Stimulated activated CD8-positive, alpha-beta memory T cell treated with anti-CD3 and anti-CD28 coated beads, Interleukin-7, amount 100 ng/mL, for 24 hours (primary cell): ENCODE results near the gene F10.

Experiments
- DNase-seq: peaks from one replicate; pipeline ENCODE4 v3.0.0-alpha.2; 2020; ENCODE audit warnings: low read depth

F10 gene

DNA sequence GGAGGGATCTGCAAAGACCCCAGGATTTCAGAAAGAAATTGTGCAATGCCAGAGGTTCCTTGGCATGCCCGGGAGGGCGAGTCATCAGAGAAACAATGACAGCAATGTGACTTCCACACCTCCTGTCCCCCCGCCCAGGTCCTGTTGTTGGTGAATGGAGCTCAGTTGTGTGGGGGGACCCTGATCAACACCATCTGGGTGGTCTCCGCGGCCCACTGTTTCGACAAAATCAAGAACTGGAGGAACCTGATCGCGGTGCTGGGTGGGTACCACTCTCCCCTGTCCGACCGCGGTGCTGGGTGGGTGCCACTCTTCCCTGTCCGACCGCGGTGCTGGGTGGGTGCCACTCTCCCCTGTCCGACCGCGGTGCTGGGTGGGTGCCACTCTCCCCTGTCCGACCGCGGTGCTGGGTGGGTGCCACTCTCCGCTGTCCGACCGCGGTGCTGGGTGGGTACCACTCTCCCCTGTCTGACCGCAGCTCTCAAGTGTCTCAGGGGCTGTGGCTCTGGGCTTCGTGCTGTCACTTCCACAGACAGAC, 5.2 kb upstream of the F10 start:
- DNase-seq, result no peak

DNA sequence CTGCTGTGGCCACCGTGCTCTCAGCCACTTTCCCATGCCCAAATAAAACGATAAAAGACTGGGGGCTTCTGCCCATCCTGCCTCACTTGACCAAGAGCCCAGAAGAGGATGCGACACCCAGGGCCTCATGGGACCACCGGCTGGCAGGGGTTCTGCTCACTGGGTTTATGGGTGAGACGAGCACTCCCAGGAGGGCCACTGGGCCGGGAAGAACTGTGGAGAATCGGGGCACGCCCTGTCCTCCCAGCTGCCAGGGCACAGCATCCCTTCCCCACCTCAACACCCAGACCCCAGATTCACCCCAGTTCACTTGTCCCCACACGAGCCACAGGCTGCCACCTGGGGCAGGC, 4.7 kb upstream of the F10 start:
- DNase-seq, result no peak

DNA sequence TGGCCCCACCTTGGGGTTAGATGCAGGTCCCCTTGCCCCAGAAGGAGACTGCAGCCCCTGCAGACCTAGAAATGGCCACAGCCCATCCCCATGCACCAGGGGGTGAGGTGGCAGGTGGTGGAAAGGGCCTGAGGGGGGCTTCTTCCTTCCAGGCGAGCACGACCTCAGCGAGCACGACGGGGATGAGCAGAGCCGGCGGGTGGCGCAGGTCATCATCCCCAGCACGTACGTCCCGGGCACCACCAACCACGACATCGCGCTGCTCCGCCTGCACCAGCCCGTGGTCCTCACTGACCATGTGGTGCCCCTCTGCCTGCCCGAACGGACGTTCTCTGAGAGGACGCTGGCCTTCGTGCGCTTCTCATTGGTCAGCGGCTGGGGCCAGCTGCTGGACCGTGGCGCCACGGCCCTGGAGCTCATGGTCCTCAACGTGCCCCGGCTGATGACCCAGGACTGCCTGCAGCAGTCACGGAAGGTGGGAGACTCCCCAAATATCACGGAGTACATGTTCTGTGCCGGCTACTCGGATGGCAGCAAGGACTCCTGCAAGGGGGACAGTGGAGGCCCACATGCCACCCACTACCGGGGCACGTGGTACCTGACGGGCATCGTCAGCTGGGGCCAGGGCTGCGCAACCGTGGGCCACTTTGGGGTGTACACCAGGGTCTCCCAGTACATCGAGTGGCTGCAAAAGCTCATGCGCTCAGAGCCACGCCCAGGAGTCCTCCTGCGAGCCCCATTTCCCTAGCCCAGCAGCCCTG, 4.2 kb upstream of the F10 start:
- DNase-seq, result no peak

DNA sequence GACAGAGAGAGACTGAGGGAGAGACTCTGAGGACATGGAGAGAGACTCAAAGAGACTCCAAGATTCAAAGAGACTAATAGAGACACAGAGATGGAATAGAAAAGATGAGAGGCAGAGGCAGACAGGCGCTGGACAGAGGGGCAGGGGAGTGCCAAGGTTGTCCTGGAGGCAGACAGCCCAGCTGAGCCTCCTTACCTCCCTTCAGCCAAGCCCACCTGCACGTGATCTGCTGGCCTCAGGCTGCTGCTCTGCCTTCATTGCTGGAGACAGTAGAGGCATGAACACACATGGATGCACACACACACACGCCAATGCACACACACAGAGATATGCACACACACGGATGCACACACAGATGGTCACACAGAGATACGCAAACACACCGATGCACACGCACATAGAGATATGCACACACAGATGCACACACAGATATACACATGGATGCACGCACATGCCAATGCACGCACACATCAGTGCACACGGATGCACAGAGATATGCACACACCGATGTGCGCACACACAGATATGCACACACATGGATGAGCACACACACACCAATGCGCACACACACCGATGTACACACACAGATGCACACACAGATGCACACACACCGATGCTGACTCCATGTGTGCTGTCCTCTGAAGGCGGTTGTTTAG, 3.3 kb upstream of the F10 start:
- DNase-seq, result no peak

DNA sequence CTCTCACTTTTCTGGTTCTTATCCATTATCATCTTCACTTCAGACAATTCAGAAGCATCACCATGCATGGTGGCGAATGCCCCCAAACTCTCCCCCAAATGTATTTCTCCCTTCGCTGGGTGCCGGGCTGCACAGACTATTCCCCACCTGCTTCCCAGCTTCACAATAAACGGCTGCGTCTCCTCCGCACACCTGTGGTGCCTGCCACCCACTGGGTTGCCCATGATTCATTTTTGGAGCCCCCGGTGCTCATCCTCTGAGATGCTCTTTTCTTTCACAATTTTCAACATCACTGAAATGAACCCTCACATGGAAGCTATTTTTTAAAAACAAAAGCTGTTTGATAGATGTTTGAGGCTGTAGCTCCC, 2.8 kb upstream of the F10 start:
- no peak for DNase-seq

DNA sequence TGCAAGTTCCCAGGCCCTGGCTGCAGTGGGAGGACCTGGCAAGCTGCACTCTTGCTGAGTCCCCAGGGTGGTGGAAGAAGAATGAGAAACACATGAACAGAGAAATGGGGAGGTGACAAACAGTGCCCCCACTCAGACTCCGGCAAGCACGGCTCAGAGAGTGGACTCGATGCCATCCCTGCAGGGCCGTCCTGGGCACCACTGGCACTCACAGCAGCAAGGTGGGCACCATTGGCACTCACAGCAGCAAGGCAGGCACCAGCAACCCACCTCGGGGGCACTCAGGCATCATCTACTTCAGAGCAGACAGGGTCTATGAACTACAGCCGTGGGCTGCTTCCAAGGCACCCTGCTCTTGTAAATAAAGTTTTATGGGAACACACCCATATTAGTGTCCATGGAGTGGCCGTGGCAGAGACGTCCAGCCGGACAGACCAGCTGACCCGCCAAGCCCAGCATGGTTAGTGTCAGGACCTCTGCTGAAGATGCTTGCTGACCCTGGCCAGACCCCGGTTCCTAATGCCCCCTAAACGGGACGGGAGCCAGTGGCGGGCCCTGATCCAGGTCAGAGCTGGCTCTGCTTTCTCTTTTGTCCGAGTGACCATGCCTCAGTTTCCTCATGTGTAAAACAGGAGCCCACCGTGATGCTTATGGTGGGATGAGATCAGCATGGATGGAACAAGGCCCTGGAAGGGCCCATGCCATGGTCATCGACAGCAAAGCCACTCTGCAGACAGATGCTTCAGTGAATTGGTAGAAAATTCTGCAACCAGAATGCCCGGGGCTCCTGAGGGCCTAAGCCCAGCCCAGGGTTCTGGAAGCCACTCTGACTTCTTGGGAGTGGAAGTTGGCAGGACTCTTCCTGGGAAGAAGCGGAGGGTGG, 2.1 kb upstream of the F10 start:
- no peak for DNase-seq

DNA sequence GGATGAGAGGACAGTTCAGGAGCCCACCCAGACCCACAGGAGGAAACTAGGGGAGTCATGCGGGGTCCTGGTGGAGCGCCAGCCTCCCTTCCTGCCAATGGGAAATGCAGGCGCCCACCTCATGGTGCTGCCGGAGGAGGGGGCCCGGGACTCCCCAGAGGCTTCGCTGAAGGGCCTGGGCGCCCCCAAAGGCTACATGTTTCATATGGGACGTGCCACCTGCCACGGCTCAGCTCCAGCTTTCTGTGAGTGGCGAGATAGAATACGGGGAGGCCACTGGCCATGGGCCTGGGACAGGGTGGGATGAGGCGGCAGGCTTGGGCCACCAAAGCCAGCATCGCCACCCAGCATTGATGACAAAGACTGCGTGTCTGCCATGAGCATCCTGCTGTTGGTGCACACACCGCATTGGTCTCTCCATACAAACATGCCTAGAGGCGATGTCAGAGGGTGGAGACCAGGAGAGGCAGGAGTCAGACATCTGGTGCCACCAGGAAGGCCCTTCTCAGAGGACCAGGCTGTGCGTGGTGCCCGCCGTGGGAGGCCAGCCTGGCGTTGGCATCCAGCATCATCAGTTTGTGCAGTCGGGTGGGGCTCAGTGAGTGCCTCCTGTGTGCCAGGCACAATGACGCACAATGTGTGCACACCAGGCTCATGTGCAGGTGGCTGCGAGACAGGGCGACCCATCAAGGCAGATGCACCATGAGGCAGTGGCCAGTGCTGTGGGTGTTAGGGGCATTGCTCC, 1.2 kb upstream of the F10 start:
- no peak for DNase-seq

DNA sequence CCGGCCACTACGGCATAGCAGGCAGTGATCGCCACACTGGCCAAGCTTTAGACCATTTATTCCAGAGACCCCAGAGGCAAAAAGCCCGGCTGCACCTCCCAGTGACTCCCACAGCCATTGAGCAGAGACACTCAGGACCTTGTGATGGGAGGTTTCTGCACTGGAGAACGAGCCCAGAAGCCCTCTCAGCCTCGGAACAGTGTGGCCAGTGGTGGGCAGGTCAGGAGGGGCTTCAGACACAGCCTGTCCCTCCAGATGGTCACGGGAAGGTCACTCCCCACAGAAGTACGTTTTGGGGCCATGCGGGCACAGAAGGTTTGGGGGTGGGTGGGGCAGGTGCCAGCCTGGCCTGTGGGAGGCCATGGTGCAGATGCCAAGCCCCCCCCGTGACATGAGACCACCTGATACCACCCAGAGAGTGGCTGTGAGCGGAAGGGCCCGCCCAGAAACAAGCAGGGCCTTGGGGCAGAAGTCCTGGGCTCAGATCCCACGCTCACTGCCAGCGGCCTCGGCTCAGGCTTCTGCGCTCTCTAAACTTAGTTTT, 599 bp upstream of the F10 start:
- no peak for DNase-seq

DNA sequence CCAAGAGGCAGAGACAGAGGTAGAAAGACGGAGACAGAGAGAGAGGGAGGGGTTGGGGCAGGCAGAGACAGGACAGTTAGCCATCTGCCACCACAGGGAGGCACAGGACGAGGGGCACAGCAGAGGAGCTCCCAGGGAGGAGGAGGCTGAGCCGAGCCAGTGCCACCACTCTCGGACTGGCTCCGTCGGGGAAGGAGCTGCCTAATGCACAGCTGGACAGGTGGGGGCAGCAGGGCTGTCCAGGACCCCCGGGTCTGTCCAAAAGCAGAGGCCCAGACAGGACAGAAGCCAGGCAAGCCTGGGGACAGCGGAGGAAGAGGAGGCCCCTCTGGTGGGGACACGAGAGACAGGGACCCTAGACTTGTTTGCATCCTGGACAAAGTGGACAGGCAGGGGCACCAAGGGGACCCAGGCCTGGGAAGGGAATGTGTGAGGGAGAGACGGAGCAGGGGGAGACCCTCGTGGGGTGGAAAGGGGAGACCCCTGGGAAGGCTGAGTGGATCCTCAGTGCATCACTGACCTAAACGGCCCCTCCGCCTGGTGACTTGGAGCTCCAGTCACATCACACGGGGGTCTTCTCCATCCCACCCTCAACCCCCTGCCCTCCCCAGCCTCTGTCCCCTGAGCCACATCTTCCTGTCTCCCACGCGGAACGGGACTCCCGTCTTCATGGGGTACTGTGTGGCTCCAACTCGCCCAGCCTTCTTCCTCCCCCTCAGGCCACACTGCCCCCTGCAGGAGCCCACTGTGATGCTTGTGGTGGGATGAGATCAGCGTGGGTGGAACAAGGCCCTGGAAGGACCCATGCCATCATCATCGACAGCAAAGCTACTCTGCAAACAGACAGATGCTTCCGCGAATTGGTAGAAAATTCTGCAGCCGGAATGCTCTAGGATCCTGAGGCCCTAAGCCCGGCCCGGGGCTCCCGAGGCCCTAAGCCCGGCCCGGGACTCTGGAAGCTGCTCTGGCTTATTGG, 915 bp downstream of the F10 start:
- DNase-seq, result no peak

DNA sequence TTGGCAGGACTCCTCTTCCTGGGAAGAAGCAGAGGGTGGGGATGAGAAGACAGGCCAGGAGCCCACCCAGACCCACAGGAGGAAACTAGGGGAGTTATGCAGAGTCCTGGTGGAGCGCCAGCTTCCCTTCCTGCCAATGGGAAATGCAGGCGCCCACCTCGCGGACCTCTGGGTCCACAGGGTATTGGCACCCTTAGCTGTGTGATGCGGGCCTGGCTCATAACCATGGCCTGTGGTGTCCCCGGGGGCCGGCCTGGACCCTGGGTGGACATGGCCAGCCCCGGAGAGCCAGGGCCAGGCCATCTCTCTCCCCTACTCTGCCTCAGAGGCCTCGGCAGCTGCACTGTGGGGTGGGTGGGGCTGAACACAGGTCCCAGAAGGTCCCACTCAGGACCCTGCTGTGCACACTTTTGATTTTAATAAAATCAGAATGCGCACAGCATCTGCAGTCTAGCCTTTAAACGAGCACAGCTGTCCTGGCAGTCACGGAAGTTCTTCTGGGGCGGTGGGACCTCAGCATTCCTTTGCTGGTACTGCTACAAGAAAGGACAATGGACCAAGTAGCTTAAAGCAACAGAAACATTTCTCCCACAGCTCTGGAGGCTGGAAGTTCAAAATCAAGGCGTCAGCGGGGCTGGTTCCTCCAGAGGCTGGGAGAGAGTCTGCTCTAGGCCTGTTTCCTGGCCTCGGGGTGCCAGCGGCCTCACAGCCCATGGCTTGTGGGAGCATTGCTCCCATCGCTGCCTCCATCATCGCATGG, 1.8 kb downstream of the F10 start:
- no peak for DNase-seq

DNA sequence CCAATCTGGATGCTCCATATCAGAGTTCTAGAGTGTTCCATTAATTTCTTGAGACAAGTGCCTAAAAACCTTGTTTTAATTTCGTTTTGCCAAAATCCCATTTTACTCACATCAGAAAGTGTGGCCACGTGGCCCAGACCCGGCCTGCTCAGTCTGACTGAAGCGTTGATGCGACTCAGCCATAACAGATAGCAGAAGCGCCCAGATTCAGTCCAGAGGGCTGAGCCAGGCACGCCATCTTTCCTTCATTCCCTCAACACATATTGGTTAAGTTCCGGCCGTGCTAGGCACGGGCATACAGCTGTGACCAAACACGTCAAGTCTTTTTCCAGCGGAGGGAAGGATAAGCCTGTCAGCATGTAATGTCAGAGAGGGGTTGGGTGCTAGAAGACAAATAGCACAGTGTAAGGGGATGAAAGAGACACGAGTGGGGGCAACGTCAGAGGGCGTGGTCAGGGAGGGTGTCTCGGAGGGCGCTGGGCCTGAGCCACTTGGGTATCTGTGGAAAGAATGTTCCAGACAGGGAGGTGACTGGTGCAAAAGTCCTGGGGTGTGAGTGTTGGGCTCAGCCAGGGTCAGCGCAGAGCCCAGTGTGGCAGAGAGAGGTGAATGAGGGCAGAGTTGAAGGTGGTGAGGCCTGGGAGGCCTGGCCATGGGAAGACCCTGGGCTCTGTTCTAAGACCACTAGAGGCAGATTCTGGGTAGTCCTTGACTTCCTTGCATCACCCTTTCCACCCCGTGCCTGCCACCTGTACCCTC, 3.1 kb downstream of the F10 start:
- DNase-seq, result no peak

DNA sequence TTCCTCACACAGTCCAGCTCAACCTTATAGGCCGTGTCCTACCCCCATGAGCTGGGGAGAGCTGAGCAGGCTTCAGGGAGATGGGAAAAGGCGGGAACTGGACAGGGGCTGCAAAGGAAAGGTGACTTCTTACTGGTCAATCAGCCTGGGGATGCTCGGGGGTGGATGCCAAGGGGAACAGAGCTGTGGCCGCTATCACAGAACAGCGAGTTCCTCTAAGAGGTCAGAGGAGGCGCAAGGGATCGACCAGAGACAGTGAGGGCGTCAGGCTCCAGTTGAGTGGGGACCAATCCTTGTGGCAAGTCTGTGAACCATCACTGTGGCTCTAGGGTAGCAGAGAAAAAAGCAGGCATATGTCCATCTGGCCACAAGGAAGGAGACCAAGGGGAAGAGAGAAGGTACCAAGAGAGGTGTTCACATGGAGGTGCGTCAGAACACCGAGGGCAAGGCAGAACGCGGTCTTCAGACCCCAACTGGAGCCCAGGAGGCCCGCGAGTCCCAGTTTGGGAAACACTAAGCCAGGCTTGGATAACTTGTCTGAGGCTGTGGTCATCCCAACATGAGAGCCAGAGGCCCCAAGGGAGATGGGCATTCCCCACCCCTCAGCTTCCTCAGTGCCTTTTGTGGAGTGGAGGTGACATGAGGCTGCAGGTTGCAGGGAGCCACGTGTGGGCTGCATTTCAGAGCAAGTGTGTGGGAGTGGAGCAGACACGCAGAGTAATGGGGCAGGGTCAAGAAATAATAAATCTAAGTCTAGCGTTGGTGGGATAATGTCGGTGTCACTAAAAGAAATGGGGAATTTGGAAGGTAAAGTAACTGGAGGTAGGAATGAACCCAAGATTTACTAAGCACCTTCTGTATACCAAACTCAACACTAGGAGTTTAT, 3.9 kb downstream of the F10 start:
- no peak for DNase-seq

DNA sequence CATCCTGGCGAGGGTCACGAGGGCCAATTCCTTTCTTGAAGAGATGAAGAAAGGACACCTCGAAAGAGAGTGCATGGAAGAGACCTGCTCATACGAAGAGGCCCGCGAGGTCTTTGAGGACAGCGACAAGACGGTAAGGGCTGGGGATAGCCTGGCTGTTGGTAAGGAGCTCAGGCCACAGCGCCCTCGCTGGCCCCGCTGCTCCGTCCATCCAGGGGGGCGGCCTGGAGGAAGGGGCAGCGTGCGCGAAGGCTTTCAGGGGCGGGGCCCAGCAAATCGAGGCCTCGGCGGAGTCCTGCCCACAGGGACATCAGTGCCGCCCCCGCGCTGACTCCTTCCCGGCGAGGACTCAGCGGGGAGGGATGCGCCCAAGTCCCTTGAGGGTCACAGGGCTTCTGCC, 6.9 kb downstream of the F10 start:
- no peak for DNase-seq

DNA sequence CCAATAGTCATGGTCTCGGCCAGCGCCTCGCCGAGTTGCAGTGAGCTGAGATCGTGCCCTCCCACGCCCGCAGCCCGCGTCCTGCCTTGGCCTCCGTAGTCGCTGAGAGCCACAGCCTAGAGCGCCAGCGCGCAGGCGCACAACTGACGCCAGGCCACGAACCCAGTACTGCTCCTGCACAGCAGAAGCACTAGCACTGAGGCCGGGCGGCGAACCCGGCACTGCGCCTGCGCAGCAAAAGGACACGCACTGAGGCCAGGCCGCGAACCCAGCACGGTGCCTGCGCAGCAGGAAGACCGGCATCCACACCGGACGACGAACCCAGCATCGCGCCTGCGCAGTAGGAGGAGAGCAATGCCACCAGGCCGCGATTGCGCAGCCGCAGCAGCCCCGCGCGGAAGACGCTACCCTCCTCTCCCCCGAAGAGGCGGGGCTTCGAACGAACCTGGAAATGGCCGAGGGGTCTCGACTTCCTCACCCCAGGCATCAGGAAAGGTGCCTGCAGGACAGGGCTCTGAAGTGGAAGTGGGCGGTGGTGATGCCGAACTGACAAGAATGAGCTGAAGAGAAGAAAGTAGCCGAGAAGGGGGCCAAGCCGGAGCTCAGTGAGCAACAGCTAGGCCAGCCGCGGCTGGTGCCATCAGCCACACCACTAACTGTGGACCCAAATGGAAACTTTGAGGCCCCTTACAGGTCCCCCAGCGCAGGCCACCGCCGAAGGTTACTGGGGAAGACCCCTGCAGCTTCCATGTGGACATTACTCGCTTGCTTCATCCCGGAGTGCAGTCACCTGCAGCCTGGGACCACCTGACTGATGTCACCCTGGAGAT, 7.5 kb downstream of the F10 start:
- DNase-seq, result no peak

DNA sequence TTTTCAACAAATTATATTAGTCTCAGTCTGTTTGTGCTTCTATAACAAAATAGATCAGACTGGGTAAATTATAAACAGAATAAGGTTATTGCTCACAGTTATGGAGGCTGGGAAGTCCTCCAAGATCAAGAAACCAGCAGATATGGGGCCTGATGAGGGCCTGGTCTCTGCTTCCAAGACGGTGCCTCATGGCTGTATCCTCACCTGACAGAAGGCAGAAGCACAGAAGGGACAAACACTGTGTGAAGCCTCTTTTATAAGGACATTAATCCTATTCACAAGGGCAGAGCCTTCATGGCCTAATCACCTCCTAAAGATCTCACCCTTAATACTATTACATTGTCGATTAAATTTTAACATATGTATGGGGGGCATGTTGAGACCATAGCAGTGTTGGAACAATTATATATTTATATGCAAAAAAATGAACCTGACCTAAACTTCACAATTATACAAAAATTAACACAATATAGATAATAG, 12.7 kb downstream of the F10 start:
- no peak for DNase-seq

DNA sequence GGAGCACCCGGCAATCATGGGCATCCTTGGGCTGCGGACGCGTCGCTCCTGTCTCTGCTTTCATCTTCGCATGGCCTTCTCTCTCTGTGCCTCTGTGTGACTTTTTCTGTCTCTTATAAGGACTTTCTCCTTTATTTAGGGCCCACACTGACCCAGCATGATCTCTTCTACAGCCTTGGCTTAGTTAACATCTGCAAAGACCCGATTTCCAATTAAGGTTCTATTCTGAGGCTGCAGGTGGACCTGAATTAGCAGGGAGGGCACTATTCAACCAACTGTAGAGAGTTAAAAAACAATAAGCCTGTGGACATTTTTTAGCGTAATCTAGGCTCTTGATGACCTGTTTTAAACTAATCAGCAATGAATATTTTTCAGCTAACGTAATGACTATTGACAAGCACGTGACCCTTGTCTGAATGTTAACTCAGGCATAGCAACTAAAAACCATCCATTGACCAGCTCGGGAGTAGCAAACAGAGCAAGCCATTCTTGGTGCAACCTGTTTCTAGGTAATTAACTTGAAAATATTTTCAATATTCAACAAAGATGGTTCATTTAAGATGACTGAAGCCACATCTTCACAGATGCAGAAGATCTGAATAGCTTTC, 15.2 kb downstream of the F10 start:
- DNase-seq, result no peak
